NCI-H1417 treated with DMSO at 0.1 percent for 48 hours (cell line): Measurements from ENCODE around the gene NOL9.
"Not testable (repeated sequence)": the region's sequence is repeated elsewhere in the genome, so short reads cannot be mapped to it uniquely, and the experiment has no call there.

Source experiments
- DNase-seq: peaks from one replicate; lab custom pipeline; 2025; lab: John Stamatoyannopoulos, UW

NOL9 gene

GRCh38 chr1:6554031-6554906, at the start of gene NOL9:
Gene NOL9 (minus strand): TSS chr1:6554513. CDS start chr1:6554502, 11 bp downstream.
- peak; percentile 49 for DNase-seq

GRCh38 chr1:6603238-6603914, 49.1 kb upstream of the NOL9 start:
- no peak for DNase-seq

GRCh38 chr1:6602669-6603237, 48.4 kb upstream of the NOL9 start, which contains the start of gene KLHL21:
Gene KLHL21 (minus strand): TSS chr1:6602869. CDS start chr1:6602817, 52 bp downstream.
- DNase-seq: no peak

- no peak for DNase-seq
These were observed 47.8 kb upstream of the NOL9 start for GRCh38 chr1:6601923-6602668.

GRCh38 chr1:6601049-6601922, 47.0 kb upstream of the NOL9 start:
- no peak for DNase-seq

GRCh38 chr1:6600410-6601048, 46.2 kb upstream of the NOL9 start:
- DNase-seq: no peak

GRCh38 chr1:6599991-6600390, 45.7 kb upstream of the NOL9 start:
- DNase-seq: not testable (repeated sequence)

GRCh38 chr1:6599141-6599975, 45.0 kb upstream of the NOL9 start:
- no peak for DNase-seq

- no peak for DNase-seq
These were observed 43.4 kb upstream of the NOL9 start for GRCh38 chr1:6597777-6598131.

GRCh38 chr1:6596886-6597776, 42.8 kb upstream of the NOL9 start:
- no peak for DNase-seq

GRCh38 chr1:6596351-6596750, 42.0 kb upstream of the NOL9 start:
- no peak for DNase-seq

- DNase-seq: no peak
These were observed 40.8 kb upstream of the NOL9 start for GRCh38 chr1:6594977-6595740.

GRCh38 chr1:6593810-6594209, 39.5 kb upstream of the NOL9 start:
- DNase-seq: no peak

GRCh38 chr1:6592865-6593593, 38.7 kb upstream of the NOL9 start:
- no peak for DNase-seq

- no peak for DNase-seq
These were observed 38.1 kb upstream of the NOL9 start for GRCh38 chr1:6592441-6592840.

GRCh38 chr1:6591644-6592043, 37.3 kb upstream of the NOL9 start:
- DNase-seq: no peak

- no peak for DNase-seq
These were observed 36.9 kb upstream of the NOL9 start for GRCh38 chr1:6591222-6591621.
